22Rv1 (cell line): Measurements from ENCODE around the gene SLC34A3.

Experiments
- ZFX ChIP-seq: fragments of 450-650 bp; IDR thresholded peaks from 2 replicates; pipeline ENCODE4 v1.6.1; 2017; ENCODE audit warnings: antibody characterized with exemption, borderline replicate concordance
- TF ChIP-seq, protein P1 (sequence below): fragments of 450-650 bp; IDR thresholded peaks from 2 replicates; pipeline ENCODE4 v1.5.1; 2017; ENCODE audit warnings: mild to moderate bottlenecking

DNA sequence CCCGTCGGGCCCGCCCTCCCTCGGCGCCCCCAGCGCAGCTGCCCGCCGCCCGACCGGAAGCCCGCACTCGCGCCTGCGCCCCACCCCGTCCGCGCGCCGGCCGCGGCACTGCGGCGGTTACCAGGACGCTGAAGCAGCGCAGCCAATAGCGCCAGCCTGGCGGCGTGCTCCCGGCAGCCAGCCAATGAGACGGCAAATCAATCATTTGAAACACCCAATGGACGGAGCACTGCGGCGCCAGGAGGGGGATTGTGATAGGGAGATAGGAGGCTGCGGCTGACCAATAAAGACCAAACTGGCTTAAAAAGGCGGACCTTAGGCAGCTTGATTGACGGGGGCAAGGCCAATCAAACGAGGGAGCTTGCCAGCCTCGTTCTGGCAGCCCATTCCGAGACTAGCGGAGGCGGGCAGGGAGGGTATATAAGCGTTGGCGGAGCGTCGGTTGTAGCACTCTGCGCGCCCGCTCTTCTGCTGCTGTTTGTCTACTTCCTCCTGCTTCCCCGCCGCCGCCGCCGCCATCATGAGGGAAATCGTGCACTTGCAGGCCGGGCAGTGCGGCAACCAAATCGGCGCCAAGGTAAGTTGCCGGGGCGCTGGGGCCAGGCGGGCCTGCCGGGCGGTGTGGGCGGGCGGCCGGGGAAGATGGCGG is 10.3 kb downstream of the SLC34A3 start, which contains the start of gene TUBB4B:
- TF ChIP-seq, protein P1, sequence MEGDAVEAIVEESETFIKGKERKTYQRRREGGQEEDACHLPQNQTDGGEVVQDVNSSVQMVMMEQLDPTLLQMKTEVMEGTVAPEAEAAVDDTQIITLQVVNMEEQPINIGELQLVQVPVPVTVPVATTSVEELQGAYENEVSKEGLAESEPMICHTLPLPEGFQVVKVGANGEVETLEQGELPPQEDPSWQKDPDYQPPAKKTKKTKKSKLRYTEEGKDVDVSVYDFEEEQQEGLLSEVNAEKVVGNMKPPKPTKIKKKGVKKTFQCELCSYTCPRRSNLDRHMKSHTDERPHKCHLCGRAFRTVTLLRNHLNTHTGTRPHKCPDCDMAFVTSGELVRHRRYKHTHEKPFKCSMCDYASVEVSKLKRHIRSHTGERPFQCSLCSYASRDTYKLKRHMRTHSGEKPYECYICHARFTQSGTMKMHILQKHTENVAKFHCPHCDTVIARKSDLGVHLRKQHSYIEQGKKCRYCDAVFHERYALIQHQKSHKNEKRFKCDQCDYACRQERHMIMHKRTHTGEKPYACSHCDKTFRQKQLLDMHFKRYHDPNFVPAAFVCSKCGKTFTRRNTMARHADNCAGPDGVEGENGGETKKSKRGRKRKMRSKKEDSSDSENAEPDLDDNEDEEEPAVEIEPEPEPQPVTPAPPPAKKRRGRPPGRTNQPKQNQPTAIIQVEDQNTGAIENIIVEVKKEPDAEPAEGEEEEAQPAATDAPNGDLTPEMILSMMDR = no peak
- TF ChIP-seq ZFX = no peak
